Measurements from ENCODE around the gene APOA1.
"Not testable (repeated sequence)": the region's sequence is repeated elsewhere in the genome, so short reads cannot be mapped to it uniquely, and the experiment has no call there.

APOA1 gene

DNA sequence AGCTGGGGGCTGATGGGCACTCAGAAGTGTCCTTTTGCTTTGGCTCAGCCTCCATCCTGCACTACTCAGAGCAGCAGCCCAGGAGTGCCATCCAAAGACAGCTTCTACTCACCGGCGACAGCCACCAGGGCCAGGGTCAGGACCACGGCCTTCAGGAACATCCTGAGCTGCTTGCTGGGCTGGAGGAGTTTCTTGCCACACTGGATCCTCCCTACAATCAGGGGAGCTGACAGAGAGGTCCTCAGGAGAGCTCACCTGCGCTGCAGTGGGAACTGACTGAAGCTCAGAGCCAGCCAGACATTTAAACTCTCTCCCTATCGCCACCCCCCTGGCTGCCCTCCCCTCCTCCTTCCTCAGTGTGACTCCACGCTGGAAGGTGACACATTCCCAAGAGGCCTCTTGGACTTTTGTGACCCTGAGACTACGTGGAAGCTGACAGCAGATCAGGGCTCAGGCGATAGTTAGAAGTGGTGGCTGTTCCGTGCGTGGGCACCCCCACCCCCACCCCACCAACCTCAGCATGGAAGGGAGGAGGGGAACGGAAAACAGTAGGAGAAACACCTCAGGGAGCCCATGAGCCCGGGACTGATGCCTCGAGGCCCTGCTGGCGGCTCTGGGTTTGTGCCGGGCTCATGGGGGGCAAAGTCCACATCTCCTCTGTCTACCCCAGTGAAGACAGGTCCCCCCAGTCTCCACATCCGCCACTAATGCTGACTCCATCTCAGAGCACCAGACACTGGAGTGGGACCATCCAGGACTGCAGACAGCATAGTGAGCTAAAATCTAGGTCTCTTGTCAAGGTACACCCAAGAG is 14.2 kb downstream of the APOA1 start, which contains the start of gene APOA4:
TSS of gene APOA4 (minus strand) at position 274 of the 813 bp plus-strand sequence. CDS start at position 161, 113 bp downstream.
- Histone ChIP-seq H3K4me3 (no peak within 1 kb of the TSS), H3K27ac (no peak within 1 kb of the TSS)

- H3K4me3 ChIP-seq = no peak overlapping the region
- no peak overlapping the region for H3K27ac ChIP-seq
Measured at GRCh38 chr11:116822575-116822974, 14.8 kb downstream of the APOA1 start.

GRCh38 chr11:116821050-116821918 is 16.1 kb downstream of the APOA1 start:
- Histone ChIP-seq H3K27ac (no peak overlapping the region), H3K4me3 (no peak overlapping the region)

DNA sequence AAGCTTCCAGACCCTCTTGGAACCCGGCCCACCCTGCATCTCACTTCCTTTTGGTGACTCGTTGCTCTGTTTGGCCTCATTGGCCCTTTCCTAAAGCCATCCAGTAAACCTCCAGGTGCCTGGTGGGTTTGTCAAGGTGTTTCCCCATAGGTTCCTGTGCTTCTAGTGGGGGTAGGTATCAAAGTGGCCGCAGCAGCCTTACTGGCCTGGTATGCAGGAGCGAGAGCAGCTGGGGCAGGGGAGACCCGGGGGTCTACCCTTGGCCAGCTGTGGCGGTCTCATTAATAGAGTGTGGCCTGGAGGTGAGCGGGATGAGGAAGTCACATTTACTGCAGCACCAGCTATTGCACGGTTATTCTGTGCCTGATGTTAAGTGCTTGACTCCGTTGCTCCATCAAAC is 18.4 kb downstream of the APOA1 start:
- Histone ChIP-seq H3K27ac (no peak overlapping the region), H3K4me3 (no peak overlapping the region)

GRCh38 chr11:116814502-116814901 is 22.9 kb downstream of the APOA1 start:
- Histone ChIP-seq H3K4me3 (no peak overlapping the region), H3K27ac (no peak overlapping the region)

GRCh38 chr11:116813781-116814471 is 23.5 kb downstream of the APOA1 start:
- H3K27ac ChIP-seq = no peak overlapping the region
- no peak overlapping the region for H3K4me3 ChIP-seq

GRCh38 chr11:116813170-116813569 is 24.3 kb downstream of the APOA1 start:
- no peak overlapping the region for H3K27ac ChIP-seq
- H3K4me3 ChIP-seq = no peak overlapping the region

GRCh38 chr11:116812109-116812508 is 25.3 kb downstream of the APOA1 start:
- no peak overlapping the region for H3K27ac ChIP-seq
- no peak overlapping the region for H3K4me3 ChIP-seq

DNA sequence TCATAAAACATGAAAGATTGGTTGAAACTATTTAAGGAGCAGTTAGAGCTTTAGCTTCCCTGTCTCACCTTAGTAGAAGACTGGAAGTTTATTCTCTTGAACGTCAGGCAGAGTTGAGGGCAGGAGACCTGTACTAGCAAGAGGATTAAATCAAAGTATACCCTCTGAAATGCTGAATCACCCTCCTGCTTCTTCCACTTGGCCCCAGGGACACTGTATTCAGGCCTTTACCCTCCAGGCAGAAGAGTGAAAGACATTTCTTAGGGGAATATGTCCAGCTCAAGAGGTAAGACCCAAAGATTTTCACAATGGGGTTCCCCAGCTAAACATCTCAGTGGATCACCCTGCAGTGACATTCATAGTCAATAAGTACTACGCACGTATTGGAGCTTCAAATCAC is 26.2 kb downstream of the APOA1 start:
- Histone ChIP-seq H3K4me3 (no peak overlapping the region), H3K27ac (no peak overlapping the region)

DNA sequence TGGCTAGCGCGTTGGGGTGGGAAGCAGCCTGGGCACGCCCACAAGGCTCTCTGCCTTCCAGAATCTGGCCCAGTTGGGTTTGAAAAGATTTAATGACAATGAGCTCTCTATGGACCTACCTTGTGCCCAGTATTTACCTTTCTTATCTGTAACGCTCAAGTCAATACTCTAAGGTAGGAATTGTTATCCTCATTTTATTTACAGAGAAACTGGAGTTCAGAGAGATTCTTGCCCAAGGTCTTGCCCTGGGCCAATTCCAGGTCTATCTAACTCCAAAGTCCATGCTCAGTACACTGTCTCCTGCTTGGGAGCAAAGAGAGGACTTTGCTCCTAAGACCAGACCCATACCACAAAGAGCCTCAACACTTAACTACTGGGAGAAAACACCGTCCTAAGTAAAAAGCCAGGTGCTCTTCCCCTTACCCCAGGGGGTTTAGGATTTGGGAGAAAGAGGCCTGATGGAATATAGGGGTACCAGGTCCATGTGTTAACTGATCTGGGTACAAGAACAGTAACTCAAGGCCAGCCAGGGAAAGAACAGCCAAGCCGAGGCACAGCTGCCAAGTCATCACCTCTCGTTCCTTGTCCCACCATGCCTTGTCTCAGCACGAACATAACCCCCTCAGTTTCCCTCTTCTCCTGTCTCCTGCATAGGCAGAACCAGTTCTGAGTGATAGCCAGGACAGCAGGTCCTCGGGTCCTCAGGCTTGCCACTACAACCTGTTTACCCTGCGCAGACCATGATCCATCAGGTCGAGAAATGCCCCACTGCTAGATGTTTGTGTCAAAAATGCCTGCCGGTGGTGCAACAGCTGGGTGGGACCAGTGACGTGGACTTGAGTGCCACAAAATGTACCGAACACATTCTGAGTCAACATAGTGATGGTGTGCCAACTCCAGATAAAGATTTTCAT is 28.9 kb downstream of the APOA1 start:
- Histone ChIP-seq H3K27ac (no peak overlapping the region), H3K4me3 (no peak overlapping the region)

- H3K4me3 ChIP-seq = no peak overlapping the region
Measured at GRCh38 chr11:116807601-116808261, 29.7 kb downstream of the APOA1 start.

GRCh38 chr11:116804001-116804400 is 33.4 kb downstream of the APOA1 start:
- Histone ChIP-seq H3K4me3 (no peak overlapping the region), H3K27ac (no peak overlapping the region)

More at GRCh38 chr11:116807601-116808261, 29.7 kb downstream of the APOA1 start:
- H3K27ac ChIP-seq = no peak overlapping the region

DNA sequence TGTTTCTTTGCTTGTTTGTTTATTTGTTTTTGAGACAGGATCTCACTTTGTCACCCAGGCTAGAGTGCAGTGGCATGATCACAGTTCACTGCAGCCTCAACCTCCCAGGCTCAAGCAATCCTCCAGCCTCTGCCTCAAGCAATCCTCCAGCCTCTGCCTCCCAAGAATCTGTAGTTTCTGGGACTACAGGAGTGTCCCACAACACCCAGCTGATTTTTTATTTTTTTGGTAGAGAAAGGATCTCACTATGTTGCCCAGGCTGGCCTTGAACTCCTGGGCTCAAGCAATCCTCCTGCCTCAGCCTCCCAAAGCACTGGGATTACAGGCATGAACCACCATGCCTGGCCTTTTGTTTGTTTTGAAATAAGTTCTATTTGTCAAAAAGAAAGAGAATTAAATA is 35.8 kb downstream of the APOA1 start:
- H3K27ac ChIP-seq, H3K4me3 ChIP-seq: not testable (repeated sequence)

DNA sequence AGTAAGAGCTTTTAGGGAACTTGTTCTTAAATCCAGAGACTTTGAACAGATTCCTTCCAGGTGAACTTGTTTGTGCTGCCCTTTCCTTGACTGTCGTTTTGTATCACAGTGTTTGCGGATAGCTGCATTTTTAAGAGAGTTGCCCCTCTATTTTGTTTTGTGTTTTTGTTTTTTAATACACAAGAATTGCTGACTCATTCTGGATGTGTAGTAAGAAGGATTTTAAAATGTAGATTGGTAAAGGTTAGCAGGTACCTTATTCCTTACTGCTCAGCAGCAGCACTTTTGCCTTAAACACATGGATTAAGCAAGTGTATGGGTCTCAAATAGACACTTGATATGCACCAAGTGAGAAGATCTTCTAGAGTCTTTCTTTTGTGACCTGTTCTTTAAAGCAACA is 36.8 kb downstream of the APOA1 start:
- Histone ChIP-seq H3K27ac (no peak overlapping the region), H3K4me3 (no peak overlapping the region)

DNA sequence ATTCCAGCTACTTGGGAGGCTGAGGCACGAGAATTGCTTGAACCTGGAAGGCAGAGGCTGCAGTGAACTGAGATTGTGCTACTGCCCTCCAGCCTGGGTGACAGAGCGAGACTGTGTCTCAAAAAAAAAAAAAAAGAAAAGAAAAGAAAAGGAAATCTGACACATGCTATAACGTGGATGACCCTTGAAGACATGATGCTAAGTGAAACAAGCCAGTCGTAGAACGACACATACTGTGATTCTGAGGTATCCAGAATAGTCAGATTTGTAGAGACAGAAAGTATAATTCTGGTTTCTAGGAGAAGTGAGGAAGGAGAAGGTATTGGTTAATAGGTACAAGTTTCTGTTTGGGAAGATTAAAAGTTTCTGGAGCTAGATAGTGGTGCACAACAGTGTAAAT is 39.1 kb downstream of the APOA1 start:
- Histone ChIP-seq H3K4me3 (no peak overlapping the region), H3K27ac (no peak overlapping the region)

GRCh38 chr11:116797816-116798215 is 39.6 kb downstream of the APOA1 start:
- Histone ChIP-seq H3K4me3 (no peak overlapping the region), H3K27ac (no peak overlapping the region)

DNA sequence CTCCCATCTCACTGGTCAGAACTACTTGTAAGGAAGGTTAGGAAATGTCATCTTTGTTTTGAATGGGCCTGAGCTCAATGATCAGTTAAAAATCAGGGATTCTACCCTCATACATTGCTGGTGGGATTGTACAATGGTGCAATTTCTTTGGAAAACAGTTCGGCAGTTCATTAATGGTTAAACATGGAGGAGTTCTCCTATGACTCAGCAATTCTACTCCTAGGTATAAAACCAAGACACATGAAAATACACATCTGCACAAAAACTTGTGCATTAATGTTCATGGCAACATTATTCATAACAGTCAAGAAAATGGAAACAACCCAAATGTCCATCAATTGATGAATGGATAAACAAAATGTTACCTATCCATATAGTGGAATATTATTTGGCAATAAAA is 40.9 kb downstream of the APOA1 start:
- H3K4me3 ChIP-seq = no peak overlapping the region
- H3K27ac ChIP-seq = no peak overlapping the region

- Histone ChIP-seq H3K4me3 (no peak overlapping the region), H3K27ac (no peak overlapping the region)
Measured at GRCh38 chr11:116794851-116795250, 42.6 kb downstream of the APOA1 start.

GRCh38 chr11:116793772-116794097 is 43.7 kb downstream of the APOA1 start:
- Histone ChIP-seq H3K27ac (no peak overlapping the region), H3K4me3 (no peak overlapping the region)
